Loucy (cell line): ENCODE results near the gene CCDC171.

Source experiments
- CTCF ChIP-seq: fragments of 200-600 bp; sonication (generic); conservative IDR thresholded peaks from 2 replicates; pipeline ENCODE4 v1.5.1; 2014; ENCODE audit warnings: mild to moderate bottlenecking, antibody characterized with exemption, low read length
- EZH2phosphoT487 ChIP-seq: fragments of 200-600 bp; IDR thresholded peaks from 2 replicates; pipeline ENCODE4 v1.6.1; 2018; ENCODE audit warnings: antibody characterized with exemption, mild to moderate bottlenecking, moderate library complexity, borderline replicate concordance

- TF ChIP-seq CTCF: no peak
- no peak for TF ChIP-seq EZH2phosphoT487
Measured at GRCh38 chr9:15843316-15843715, 290.5 kb downstream of the CCDC171 start.
